ENCODE data around the gene SURF1.

DNA sequence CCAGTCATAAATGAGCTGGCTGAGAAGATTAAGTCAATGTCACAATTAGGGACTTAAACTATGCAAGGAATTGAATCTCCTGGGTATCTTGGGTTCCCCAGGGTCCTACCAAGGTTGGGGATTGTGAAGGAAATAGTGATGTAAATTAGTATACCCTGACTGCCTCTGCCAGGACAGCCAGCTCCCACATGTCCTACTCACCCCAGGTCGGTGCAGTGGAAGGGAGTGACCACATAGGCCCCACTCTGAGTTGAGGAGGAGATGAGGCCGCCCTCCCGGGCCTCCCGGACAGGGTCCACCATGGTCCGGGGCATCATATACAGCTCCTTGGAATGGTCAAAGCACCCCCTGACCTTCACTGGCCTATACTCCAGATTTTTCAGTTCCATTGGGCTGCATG lies 2.7 kb downstream of the SURF1 start:
- TF ChIP-seq POLR2A (IDR thresholded peaks at IDR 0.05; ENCODE audit: low read length): no peak
- TF ChIP-seq GATA1 (IDR thresholded peaks at IDR 0.05; ENCODE audit: low read depth, low read length): no peak
